Activated CD8-positive, alpha-beta memory T cell treated with anti-CD3 and anti-CD28 coated beads for 1 hour (primary cell): ENCODE data around the gene TNFRSF8.

ENCODE experiments used
- DNase-seq, 2 donors: peaks; one replicate each; pipeline ENCODE4 v3.0.0-alpha.2; 2020; ENCODE audit warnings: low read depth in 1 of 2; ENCODE audit errors: extremely low read depth in 1 of 2

The TNFRSF8 gene

DNA sequence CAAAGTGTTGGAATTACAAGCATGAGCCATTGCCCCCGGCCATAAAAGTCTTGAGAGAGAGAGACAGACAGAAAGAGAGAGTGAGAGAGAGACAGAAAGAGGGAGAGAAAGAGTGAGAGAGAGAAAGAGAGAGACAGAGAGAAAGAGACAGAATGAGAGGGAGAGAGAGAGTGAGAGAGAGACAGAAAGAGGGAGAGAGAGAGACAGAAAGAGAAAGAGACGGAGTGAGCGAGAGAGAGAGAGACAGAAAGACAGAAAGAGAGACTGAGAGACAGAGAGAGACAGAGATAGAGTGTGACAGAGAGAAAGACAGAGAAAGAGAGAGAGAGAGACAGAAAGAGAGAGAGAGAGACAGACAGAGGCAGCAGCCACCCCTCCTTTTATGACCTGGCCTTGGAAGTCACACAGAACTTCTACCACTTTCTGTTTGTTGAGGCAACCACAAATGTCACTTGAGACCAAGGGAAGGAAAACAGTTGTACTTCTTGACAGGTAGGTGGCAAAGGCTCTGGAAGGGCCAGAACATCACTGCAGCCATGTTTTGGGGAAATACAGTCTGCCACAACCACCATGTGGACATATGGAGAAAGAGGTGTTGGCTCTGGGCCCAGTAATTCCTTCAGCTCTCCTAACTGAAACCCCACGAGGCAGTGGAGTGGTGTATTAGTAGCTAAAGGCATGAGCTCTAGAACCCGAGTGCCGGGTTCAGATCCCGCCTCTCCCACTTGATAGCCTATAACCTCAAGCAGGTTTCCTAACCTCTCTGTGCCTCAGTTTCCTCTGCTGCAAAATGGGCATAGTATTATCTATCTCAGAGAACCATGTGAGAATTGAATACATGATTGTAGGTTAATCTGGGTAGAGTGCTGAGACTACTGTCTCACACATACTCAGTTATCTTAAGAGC, 50.6 kb downstream of the TNFRSF8 start:
- DNase-seq: no peak

DNA sequence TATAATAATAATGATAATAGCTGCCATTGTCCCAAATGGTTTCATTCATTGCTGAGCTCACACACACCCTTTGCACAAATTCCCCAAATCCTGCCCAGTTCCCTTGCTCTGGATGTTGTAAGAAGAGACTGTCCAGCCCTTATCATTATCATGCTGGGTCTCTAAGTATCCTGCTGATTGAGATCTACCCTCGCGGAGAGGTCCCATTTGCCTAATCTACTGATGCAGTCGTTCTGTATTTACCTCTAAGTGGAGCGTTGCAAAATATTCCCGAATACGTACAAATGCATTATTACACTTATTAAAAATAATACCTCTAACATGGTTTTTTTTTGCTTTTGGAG, 51.2 kb downstream of the TNFRSF8 start:
- DNase-seq: no peak

DNA sequence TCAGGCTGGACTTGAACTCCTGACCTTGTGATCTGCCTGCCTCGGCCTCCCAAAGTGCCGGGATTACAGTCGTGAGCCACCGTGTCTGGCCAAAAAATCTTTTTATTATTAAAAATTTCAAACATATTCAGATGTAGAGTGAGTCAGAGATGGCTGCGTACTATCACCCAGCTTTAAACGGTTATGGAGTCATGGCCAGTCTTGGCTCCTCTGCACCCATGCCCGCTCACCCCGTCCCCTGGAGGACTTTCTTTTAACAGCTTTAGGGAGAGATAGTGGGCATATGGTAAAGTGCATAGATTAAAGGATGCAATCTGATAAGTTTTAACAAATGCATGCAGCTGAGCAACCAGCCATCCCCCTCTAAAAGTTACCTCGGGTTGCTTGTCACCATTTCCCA, 51.8 kb downstream of the TNFRSF8 start:
- no peak for DNase-seq

DNA sequence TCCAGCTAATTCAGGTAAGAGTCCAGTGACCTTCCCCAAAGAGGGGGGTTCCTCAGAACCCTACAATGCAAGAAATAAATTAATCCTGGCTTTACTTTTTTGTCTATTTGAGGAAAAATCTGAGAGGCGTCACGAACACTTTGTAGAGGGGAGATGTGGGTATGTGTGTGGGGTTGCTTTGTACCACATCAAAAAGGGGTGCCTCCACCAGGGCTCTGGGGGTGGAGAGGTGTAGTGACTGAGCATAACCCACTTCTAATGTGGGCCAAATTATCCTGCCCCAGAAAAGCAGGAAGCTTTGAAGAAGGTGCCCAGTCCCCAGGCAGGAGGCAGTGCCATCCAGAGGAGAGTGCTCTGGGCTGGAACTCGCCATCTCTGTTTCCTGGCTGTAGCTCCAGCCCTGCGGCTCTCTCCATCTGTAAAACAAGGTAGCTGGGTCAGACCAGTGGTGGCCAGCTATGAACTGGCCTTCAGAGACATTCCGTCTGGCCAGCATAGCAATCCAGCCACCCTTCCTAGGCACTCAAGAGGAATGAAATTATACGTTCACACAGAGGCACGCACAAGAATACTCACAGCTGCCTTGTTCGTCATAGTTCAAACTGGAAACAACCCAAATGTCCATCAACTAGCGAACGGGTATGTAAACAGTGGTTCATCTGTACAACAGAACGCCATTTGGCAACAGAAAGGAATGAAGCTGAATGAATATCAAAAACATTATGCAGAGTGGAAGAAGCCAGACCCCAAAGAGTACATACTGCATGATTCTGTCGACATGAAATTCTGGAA, 58.3 kb downstream of the TNFRSF8 start:
- no peak for DNase-seq

DNA sequence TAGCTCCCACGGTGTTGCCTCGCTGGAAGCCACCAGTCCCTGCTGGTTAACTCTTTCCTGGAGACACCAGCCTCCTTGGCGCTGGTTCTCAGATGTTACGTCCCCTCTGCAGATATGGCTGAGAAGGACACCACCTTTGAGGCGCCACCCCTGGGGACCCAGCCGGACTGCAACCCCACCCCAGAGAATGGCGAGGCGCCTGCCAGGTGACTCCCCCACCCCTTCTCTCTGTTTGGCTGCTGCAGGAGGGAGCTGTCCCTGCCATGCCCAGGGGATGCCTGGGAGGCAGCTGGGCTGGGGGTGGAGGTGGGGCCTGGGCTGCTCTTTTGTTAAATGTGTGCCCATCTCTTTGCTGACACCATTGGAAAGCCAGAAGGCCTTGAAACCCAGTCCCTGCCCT, 60.1 kb downstream of the TNFRSF8 start:
- DNase-seq: no peak

DNA sequence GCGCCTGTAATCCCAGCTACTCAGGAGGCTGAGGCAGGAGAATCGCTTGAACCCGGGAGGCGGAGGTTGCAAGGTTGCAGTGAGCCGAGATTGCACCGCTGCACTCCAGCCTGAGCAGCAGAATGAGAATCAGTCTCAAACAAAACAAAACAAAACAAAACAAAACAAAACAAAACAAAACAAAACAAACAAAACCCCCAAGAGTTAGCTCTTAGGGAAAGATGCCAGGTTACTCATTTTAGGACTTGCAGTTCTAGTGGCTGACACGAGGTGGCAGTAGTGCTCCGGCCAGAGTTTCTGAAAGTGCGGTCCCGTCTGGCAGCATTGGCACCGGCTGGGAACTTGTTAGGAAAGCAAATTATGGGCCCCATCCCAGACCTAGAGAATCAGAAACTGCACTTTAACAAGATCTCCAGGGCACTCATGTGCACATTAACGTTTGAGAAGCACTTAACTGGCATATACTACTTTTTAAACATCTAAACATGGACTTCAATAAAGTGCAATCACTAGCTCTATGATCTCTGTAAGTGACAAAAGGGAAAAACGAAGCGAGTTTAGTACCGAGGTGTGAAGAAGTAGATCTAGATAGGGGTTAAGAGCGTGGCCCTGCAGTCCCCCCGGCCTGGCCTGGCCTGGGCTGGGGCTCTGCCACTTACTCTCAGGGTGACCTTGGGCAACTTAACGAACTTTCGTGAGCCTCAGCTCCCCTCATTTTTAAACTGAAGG, 61.8 kb downstream of the TNFRSF8 start:
- peak; percentile 64 to 65 for DNase-seq

DNA sequence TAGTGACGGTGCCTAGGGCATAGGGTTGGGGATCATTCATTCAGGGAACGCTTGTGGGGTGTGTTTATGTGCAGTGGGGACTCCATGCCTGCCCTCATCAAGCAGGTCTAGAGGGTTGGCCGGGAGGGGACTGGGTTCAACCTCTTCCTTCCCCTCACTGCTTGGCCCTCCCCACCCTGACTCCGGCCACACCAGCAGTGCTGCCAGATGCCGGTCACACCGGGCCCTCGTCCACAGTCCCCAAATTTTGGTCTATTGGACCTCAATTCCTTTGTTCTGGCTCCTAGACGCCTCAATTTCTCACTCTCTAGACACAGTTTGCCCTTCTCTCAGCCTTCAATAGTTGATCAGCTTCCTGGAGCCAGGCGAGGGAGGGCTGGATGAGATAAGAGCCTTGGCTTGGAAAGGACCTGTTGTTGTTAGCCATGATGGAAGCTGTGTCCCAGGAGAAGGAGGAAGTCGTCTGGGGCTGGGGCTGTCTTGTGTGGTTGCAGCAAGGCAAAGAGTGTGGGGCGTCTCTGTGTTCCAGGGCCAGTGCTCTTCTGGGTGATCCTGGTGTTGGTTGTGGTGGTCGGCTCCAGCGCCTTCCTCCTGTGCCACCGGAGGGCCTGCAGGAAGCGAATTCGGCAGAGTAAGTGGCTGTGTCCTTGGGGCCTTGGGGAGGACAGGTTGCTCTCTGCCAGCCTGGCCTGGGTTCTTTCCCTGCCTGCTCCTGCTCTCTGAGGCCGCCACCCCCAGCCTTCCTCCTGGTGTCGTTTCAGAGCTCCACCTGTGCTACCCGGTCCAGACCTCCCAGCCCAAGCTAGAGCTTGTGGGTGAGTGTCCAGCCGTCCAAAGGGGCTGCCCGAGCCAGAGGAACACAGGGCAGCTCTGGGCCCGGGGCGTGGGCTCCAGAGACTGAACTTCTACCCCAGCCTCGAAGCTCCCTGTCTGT, 62.6 kb downstream of the TNFRSF8 start:
- no peak for DNase-seq

DNA sequence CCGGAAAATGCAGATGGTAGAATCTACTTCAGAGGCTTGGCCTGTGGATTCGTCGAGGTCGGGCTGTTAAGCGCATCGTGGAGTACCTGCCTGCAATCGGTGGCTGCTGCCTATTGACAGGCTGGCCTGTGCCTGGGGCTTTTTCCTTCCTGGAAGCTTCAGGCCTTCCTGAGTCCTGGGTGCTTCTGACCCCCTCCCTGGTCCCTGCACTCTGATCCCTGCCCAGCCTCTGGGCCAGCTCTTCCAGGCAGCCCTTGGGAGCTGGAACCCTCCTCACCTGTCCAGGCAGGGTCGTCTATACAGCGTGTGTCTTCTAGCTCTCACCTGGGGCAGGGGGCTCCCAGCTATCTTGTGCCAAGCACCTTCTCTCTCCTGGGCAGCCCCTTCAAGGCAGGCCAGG, 63.7 kb downstream of the TNFRSF8 start:
- DNase-seq: no peak

DNA sequence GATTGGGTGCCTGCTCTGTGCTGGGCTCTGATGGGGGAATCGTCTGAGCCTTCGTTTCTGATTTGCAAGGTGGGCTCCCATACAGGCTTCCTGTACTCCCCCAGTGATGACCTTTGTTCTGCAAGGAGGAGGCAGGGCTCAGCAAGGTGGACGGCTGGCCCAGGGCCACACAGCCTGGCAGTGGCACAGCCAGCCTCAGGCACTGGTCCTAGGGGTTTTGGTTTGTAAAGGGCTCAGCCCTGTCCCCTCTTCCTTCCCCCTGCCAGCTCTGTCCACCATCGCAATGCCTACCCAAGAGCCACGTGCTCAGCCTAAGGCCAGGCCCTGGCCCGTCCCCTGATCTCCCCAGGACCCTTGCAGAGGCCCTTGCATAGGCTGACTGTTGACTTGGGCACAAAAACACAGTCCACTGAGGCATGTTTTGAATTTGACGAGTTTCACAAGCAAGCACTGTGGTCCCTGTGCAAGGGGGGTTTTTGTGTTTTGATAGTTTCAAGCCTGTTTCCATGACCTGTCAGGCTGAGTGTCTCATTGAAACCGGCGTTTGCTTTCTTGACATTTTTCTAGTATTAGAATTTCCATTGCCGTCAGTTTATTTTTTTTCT, 64.2 kb downstream of the TNFRSF8 start:
- DNase-seq: no peak

DNA sequence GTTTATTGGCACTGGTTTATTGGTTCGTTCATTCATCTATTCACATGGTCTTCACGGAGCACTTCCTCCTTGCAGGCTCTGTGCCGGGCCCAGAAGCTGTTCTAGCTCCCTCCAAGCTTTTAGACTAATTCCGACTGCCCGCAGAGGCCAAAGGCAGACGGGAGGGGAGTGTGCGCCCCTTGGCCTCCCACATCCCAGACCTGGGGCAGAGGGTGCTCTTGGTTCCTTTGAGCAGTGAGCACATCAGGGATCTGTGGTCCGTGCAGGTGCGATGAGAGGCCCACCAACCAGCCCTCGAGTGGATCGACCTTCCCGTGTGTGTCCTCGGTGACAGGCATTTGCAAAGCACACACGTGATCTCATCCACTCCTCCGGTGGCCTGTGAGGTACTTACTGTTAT, 65.0 kb downstream of the TNFRSF8 start:
- DNase-seq: no peak

DNA sequence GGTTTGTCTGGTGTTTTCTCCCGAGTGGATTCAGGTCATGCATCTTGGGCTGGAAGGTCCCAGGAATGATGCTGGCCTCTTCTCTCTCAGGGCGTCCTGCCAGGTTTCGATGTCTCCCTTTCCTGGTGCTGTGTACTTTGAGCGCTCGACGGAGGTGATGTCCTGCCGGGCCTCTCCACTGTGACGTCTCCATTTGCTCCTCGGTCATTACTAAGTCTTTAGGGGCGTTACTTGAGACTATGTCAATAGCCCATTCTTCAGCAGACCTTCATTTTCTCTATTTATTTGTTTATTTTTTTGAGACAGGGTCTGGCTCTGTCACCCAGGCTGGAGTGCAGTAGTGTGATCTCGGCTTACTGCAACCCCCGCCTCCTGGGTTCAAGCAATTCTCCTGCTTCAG, 66.5 kb downstream of the TNFRSF8 start:
- no peak for DNase-seq

DNA sequence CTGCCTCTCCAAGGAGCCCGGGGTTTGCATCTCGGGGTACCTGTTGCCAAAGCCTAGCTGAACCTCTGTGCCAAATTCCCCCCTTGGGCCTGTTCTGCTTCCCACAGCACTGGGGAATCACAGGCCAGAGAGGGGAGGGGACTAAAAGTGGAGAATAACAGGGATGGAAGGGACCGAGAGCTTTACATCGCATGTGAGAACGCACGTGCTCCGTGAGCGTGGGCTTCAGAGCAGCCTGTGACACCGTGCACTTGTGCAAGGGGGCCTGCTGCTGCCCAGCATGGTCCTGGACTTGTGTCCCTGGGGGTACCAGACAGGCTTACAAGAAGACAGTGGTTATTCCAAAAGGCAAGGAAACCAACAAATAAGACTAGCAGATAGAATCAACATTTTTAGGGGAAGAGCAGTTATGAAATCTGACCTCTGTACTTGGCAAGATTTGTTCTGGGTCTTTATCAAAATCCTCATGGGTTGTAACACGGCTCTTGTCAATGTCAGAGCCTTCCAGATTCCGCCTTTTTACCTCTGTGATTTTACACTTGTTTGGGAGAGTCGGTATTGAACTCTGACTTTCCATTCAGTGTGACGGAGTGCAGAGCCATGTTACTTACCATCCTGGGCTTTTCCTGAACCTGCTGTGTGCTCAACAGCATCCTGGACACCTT, 67.5 kb downstream of the TNFRSF8 start:
- no peak for DNase-seq

DNA sequence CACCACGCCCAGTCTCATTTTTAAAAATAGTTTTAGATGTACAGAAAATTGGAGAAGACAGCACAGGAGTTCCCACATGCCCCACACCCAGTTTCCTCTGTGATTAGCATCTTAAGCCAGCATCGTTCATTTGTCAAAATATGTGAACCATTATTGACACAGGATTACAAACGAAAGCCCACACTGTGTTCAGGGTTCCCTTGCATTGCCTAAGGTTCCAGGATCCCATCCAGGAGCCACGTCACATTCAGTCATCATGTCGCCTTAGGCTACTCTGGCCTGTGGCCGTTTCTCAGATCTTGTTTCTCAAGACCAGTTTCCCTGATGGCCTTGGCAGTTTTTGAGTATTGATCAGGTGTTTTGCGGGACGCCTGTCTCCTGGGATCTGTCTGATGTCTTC, 69.0 kb downstream of the TNFRSF8 start:
- no peak for DNase-seq

DNA sequence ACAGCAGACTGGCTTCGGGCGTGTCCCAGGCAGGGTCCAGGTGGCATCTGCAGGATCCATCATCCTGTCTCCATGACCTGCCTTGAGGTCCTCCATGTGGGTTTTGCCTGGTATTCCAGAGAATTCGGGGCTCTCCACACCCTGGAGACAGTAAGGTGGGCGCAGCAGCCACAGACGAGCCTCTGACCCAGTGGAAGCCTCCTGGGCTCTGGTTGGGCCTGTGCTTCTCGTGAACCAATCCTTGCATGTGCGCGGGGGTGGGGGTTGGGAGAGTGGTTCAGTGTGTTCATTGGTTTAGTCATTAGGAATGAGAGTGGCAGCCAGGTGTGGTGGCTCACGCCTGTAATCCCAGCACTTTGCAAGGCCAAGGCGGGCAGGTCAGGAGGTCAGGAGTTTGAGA, 71.6 kb downstream of the TNFRSF8 start:
- no peak for DNase-seq

DNA sequence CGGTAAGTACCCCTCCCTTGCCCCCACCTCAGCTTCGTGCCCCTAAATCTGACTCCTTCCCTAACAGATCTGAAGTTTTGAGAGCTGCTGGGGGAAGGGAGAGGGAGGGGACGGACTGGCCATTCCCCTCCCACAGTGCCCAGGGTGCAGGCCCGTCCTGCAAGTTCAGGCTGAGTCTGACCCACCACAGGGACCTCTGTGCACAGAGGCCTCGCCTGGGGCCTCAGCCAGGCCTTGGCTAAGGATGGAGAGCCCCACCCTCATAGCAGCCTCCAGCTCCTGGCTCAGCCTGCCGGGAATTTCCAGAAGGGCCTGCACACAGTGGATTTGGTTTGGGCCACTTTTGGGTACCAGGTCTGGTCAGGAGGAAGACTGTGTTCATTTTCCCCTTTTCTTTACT, 72.5 kb downstream of the TNFRSF8 start:
- no peak for DNase-seq

DNA sequence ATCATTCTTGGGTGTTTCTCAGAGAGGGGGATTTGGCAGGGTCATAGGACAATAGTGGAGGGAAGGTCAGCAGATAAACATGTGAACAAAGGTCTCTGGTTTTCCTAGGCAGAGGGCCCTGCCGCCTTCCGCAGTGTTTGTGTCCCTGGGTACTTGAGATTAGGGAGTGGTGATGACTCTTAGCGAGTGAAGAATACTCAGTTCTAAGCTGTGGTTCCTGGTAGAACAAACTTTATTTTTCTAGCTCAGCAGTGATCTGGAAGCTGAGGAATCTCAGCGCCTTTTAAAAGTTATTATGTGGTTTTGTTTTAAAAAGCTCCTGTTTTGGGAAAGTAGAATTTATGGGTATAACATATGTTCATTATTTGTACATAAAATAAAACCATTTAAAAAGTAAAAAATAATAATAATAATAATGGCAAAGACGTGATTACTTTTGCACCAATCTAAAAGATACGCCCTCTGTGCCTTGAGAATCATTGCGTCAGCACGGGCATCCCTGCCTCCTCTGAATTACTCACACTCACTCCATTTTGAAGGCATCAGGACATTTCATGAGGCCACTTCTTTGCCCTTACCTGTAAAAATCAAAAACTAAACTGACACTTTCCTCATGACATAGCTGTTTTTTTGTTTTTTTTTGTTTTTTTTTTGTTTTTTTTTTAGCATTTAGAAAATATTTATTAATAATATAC, 74.0 kb downstream of the TNFRSF8 start:
- no peak for DNase-seq

DNA sequence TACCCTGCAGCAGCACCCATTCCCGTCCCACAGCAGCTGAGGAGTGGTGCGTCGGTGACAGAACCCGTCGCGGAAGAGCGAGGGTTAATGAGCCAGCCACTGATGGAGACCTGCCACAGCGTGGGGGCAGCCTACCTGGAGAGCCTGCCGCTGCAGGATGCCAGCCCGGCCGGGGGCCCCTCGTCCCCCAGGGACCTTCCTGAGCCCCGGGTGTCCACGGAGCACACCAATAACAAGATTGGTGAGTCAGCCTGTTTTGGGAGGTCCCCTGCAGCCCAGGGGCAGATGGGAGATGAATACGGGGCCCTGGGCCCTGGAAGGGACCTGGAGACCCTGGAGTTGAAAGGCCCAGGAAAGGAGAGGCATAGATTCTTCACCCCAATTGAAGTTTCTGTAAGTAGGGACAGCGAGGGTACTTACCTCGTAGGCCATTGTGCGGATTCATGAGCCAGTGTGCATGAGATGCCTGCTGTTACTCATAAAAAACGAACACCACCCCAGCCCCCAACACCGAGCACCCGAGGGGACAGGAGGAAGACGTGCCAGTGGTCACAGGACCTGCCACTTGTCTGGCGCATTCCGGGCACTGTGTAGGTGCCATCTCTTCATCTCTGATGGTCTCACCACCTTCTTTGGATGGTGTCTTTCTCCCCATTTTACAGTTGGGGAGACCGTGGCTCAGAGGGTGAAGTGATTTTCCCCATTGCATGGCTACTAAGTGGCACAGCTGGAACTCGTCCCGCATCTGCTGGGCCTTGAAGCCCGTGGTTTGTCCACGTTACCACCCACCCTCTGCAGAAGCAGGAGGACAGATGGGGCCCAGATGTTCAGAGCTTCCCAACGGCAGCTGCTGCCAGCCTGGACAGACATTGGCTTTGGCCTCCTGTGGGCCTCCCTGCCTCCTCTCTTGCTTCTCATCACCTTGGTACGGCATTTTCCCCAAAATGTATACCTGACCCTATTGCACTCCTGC, 75.4 kb downstream of the TNFRSF8 start:
- no peak for DNase-seq

DNA sequence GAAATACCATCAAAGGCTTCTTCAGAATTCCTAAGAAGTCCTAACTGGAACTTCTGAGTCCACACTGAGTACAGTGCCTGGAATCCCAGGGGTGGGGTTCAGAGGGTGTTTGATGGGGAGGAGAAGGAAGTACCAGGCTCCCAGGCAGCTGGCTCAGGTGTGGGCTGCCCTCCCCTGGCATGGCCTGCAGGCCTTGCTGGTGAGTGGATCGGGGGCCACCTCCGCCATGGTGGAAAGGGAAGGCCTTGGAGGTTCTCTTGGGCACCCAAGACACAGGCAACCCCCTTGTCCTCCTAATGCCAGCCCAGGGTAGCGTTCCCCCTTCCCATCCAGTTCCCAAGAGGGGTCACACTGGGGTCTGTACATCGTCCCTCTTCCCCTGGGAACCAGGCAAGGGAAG, 76.9 kb downstream of the TNFRSF8 start:
- DNase-seq: no peak
